HG03139 (cell line): Measurements from ENCODE around the gene UNC50.
"Not testable (repeated sequence)": the region's sequence is repeated elsewhere in the genome, so short reads cannot be mapped to it uniquely, and the experiment has no call there.

Source experiments
- ATAC-seq: cut with Tn5 transposase; IDR thresholded peaks from one replicate; pipeline ENCODE4 v1.9.1; 2021; ENCODE audit not compliant: unreplicated experiment

The UNC50 gene

GRCh38 chr2:98608962-98609604 lies 694 bp downstream of the UNC50 start:
- ATAC-seq = no peak

GRCh38 chr2:98614024-98614739 lies 5.8 kb downstream of the UNC50 start:
- no peak for ATAC-seq

GRCh38 chr2:98615481-98615880 lies 7.1 kb downstream of the UNC50 start:
- ATAC-seq = no peak

- no peak for ATAC-seq
Observed at GRCh38 chr2:98617149-98617548, 8.8 kb downstream of the UNC50 start.

- no peak for ATAC-seq
Observed at GRCh38 chr2:98623657-98624056, 15.3 kb downstream of the UNC50 start.

GRCh38 chr2:98632351-98632750 lies 24.0 kb downstream of the UNC50 start:
- ATAC-seq = no peak

- ATAC-seq = no peak
Observed at GRCh38 chr2:98634406-98635092, 26.2 kb downstream of the UNC50 start.

GRCh38 chr2:98637401-98638147 lies 29.2 kb downstream of the UNC50 start:
- ATAC-seq = no peak

- ATAC-seq = no peak
Observed at GRCh38 chr2:98643496-98644100, 35.2 kb downstream of the UNC50 start.

- ATAC-seq = no peak
Observed at GRCh38 chr2:98647636-98648035, 39.2 kb downstream of the UNC50 start.

- ATAC-seq = no peak
Observed at GRCh38 chr2:98648451-98648850, 40.1 kb downstream of the UNC50 start.

GRCh38 chr2:98649135-98649991 lies 41.0 kb downstream of the UNC50 start:
- ATAC-seq = no peak

GRCh38 chr2:98649992-98650375 lies 41.6 kb downstream of the UNC50 start:
- no peak for ATAC-seq

GRCh38 chr2:98650998-98651397 lies 42.6 kb downstream of the UNC50 start:
- no peak for ATAC-seq

GRCh38 chr2:98654699-98655495 lies 46.5 kb downstream of the UNC50 start:
- no peak for ATAC-seq

- no peak for ATAC-seq
Observed at GRCh38 chr2:98656800-98657199, 48.4 kb downstream of the UNC50 start.

- no peak for ATAC-seq
Observed at GRCh38 chr2:98658816-98659490, 50.6 kb downstream of the UNC50 start.

- not testable (repeated sequence) for ATAC-seq
Observed at GRCh38 chr2:98659491-98659840, 51.1 kb downstream of the UNC50 start.
